HG03565 (cell line): Measurements from ENCODE around the gene BORCS8.

Experiments used
- ATAC-seq: cut with Tn5 transposase; IDR thresholded peaks from one replicate; pipeline ENCODE4 v1.9.1; 2021; ENCODE audit warnings: mild to moderate bottlenecking, moderate library complexity; ENCODE audit not compliant: unreplicated experiment

The BORCS8 gene

GRCh38 chr19:19214159-19214490, 22.2 kb upstream of the BORCS8 start:
- ATAC-seq = no peak

GRCh38 chr19:19213426-19214158, 21.6 kb upstream of the BORCS8 start:
- ATAC-seq = no peak

- no peak for ATAC-seq
Measured at GRCh38 chr19:19212916-19213315, 21.0 kb upstream of the BORCS8 start.

- ATAC-seq = no peak
Measured at GRCh38 chr19:19211499-19212420, 19.8 kb upstream of the BORCS8 start, which contains the start of gene NCAN. TSS of gene NCAN (plus strand) at chr19:19211958. CDS start at chr19:19216954, 4,996 bp downstream.

- ATAC-seq = no peak
Measured at GRCh38 chr19:19209372-19209771, 17.4 kb upstream of the BORCS8 start.

GRCh38 chr19:19207637-19208572, 16.0 kb upstream of the BORCS8 start:
- ATAC-seq = no peak

GRCh38 chr19:19206938-19207337, 15.0 kb upstream of the BORCS8 start:
- ATAC-seq = no peak

GRCh38 chr19:19205416-19206410, 13.8 kb upstream of the BORCS8 start:
- ATAC-seq = no peak

- no peak for ATAC-seq
Measured at GRCh38 chr19:19204181-19204580, 12.2 kb upstream of the BORCS8 start.

- peak; percentile 56 for ATAC-seq
Measured at GRCh38 chr19:19203012-19203856, 11.3 kb upstream of the BORCS8 start, which contains the start of gene NR2C2AP. TSS of gene NR2C2AP (minus strand) at chr19:19203414. CDS start at chr19:19203060, 354 bp downstream.

GRCh38 chr19:19202707-19203011, 10.7 kb upstream of the BORCS8 start:
- no peak for ATAC-seq

GRCh38 chr19:19201697-19202630, 10.0 kb upstream of the BORCS8 start:
- ATAC-seq = no peak

GRCh38 chr19:19193926-19194325, 2.0 kb upstream of the BORCS8 start:
- no peak for ATAC-seq

GRCh38 chr19:19192910-19193423, 1.0 kb upstream of the BORCS8 start:
- no peak for ATAC-seq

GRCh38 chr19:19191768-19192077, 229 bp downstream of the BORCS8 start:
- ATAC-seq = no peak

GRCh38 chr19:19186742-19187141, 5.2 kb downstream of the BORCS8 start:
- ATAC-seq = no peak

- ATAC-seq = no peak
Measured at GRCh38 chr19:19185853-19186740, 5.9 kb downstream of the BORCS8 start.
